Thyroid gland (tissue), 4 donors: ENCODE measurements around the gene FCGR3A.
"Not testable (repeated sequence)": the region's sequence is repeated elsewhere in the genome, so short reads cannot be mapped to it uniquely, and the experiment has no call there.

ENCODE experiments used
- CTCF ChIP-seq, 6 experiments: fragments of 200-600 bp in 3 of 6; fragments of 450-650 bp in 3 of 6; sonication (generic) in 3 of 6; IDR thresholded peaks; one replicate each; pipeline ENCODE4 v1.5.1; 2016 to 2019; ENCODE audit warnings: antibody characterized with exemption in 6 of 6, mild to moderate bottlenecking in 2 of 6, inconsistent platforms in 1 of 6, moderate library complexity in 1 of 6
- POLR2A ChIP-seq, 2 donors: fragments of 450-650 bp; IDR thresholded peaks; one replicate each; pipeline ENCODE4 v1.6.1; 2017; ENCODE audit warnings: antibody characterized with exemption in 2 of 2, mild to moderate bottlenecking in 2 of 2, moderate library complexity in 1 of 2

DNA sequence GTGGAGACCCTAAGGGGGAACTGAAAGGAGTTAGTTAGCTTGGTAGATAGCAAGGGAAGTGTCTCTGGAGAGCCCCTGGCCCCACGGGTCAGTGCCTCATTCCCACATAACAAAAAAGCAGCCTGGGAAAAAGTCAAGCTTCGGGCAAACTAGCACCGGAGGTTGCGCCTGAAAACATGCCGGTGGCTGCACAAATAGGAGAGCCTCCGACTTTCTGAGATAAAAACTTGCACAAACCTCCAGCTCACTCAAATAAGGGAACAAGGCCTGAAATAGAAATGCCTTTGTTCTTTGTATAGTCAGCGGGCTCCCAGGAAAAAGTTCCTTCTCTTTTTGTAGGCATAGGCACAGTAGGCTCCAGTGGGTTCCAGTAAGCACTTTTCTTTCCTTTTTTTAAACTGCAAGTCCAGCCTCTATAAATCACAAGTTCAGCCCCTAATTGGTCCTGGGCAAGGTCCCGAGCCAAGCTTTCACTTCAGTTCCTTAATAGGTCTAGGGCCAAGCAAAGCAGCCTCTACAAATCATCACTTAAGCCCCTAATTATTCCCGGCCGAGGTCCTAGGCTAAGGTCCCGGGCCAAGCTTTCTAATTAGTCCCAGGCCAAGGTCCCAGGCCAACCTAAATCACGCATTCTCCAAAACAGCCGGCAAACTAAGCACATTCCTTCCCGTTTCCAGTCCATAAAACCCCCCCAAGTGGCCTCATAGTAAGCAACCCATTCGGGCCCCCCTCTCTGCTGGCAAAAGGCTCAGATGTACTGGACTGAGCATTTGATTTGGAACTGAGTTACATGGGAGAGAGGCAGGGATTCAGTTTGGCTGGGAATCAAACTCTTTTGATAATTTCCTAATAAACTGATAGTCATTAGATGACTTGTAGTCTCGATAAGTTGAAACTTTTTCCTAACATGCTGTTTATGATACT, 16.7 kb downstream of the FCGR3A start:
- TF ChIP-seq CTCF, POLR2A (IDR thresholded peaks at IDR 0.05): not testable (repeated sequence)
